H1 (cell line): ENCODE results near the gene KCNS3.

Experiments
- CEBPB ChIP-seq: IDR thresholded peaks from 2 replicates; pipeline ENCODE4 v1.6.1; 2012; ENCODE audit warnings: low read depth, low read length
- KDM1A ChIP-seq: fragments of 200-600, 300-600 bp; sonication (generic); IDR thresholded peaks from 2 replicates; pipeline ENCODE4 v1.7.1; 2016; ENCODE audit warnings: mild to moderate bottlenecking, low read length, borderline replicate concordance
- NRF1 ChIP-seq: IDR thresholded peaks from 2 replicates; pipeline ENCODE4 v1.6.1; 2011; ENCODE audit warnings: mild to moderate bottlenecking, low read depth, low read length, improper control_type of control experiment
- PHF8 ChIP-seq: fragments of 200-600 bp; sonication (generic); conservative IDR thresholded peaks from 2 replicates; pipeline ENCODE4 v1.7.1; 2012; ENCODE audit warnings: low read depth, mild to moderate bottlenecking, inconsistent platforms, low read length, moderate library complexity
- RAD21 ChIP-seq, 2 experiments: IDR thresholded peaks in 1 of 2; conservative IDR thresholded peaks in 1 of 2; 2 replicates each; pipeline ENCODE4 v1.6.1; 2011; ENCODE audit warnings: low read depth in 2 of 2, low read length in 2 of 2, improper control_type of control experiment in 1 of 2, inconsistent platforms in 1 of 2, mild to moderate bottlenecking in 1 of 2, moderate library complexity in 1 of 2
- TBP ChIP-seq: IDR thresholded peaks from 2 replicates; pipeline ENCODE4 v1.6.1; 2011; ENCODE audit warnings: low read depth, low read length, improper control_type of control experiment
- TF ChIP-seq, protein P1 (sequence below), 3 experiments: IDR thresholded peaks; 1 replicate in 2 of 3; 2 replicates in 1 of 3; pipeline versions ENCODE4 v1.5.1 to v1.6.1; 2011; ENCODE audit warnings: low read length in 3 of 3, mild to moderate bottlenecking in 3 of 3, inconsistent platforms in 2 of 3, low read depth in 1 of 3, moderate library complexity in 1 of 3; ENCODE audit not compliant: insufficient read depth in 1 of 3; ENCODE audit errors: control extremely low read depth in 1 of 3
- TF ChIP-seq, protein P2 (sequence below): IDR thresholded peaks from 2 replicates; pipeline ENCODE4 v1.6.1; 2011; ENCODE audit warnings: low read length, improper control_type of control experiment
- TF ChIP-seq, protein P3 (sequence below): IDR thresholded peaks from 2 replicates; pipeline ENCODE4 v1.6.1; 2012; ENCODE audit warnings: low read length, inconsistent platforms

DNA sequence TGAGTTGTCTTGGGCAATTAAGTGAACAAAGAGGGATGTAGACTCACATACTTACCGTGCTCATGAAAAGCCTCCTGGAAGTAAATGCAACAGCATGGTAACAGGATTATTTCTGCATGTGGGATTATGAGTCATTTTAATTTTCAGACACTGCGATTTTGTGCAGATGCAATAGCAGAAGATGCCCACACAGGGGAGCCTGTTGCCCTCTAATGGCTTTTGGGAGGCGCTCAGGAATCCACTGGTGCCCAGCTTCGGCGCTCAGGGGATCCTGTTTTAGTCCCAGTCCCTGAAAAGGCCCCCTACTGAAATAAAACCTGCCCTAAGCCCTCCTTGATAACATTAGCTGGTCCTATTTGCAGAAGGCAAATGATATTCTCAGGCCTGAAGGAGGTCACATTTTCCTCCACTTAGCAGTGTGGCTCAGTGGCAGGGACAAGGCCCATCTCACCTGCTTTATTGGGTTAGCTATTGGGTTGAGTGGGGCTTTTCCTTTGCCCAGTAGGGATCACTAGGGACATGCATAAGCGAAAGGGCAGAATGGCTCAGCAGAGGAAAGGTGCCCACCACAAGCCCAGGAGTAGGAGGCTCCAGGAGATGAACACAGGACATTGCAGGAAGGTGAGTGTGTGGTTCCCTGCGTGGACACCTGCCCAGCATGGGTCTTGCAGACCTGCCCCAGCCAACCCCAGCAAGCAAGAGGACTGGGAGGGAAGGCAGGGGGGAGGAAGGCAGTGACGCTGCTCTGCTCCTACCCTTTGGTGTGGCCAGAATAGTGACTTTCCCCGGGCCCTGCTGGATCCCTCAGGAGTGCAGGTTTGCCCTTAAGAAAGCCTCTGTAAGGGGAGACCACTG, 26.5 kb upstream of the KCNS3 start:
- TF ChIP-seq, protein P1, sequence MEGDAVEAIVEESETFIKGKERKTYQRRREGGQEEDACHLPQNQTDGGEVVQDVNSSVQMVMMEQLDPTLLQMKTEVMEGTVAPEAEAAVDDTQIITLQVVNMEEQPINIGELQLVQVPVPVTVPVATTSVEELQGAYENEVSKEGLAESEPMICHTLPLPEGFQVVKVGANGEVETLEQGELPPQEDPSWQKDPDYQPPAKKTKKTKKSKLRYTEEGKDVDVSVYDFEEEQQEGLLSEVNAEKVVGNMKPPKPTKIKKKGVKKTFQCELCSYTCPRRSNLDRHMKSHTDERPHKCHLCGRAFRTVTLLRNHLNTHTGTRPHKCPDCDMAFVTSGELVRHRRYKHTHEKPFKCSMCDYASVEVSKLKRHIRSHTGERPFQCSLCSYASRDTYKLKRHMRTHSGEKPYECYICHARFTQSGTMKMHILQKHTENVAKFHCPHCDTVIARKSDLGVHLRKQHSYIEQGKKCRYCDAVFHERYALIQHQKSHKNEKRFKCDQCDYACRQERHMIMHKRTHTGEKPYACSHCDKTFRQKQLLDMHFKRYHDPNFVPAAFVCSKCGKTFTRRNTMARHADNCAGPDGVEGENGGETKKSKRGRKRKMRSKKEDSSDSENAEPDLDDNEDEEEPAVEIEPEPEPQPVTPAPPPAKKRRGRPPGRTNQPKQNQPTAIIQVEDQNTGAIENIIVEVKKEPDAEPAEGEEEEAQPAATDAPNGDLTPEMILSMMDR (IDR thresholded peaks at IDR 0.05; ENCODE audit: control extremely low read depth in 1 of 3, insufficient read depth in 1 of 3, low read depth in 1 of 3, low read length in 3 of 3) = peak; percentile 63 to 91 (median 83)
- TF ChIP-seq TBP = no peak
- TF ChIP-seq RAD21 (IDR thresholded peaks at IDR 0.05 in 1 of 2, conservative IDR thresholded peaks at IDR 0.05 in 1 of 2; ENCODE audit: low read depth in 2 of 2, low read length in 2 of 2) = peak; percentile 99
- TF ChIP-seq KDM1A = no peak
- no peak for TF ChIP-seq NRF1
- no peak for TF ChIP-seq CEBPB
- TF ChIP-seq, protein P2, sequence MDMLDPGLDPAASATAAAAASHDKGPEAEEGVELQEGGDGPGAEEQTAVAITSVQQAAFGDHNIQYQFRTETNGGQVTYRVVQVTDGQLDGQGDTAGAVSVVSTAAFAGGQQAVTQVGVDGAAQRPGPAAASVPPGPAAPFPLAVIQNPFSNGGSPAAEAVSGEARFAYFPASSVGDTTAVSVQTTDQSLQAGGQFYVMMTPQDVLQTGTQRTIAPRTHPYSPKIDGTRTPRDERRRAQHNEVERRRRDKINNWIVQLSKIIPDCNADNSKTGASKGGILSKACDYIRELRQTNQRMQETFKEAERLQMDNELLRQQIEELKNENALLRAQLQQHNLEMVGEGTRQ = no peak
- TF ChIP-seq, protein P3, sequence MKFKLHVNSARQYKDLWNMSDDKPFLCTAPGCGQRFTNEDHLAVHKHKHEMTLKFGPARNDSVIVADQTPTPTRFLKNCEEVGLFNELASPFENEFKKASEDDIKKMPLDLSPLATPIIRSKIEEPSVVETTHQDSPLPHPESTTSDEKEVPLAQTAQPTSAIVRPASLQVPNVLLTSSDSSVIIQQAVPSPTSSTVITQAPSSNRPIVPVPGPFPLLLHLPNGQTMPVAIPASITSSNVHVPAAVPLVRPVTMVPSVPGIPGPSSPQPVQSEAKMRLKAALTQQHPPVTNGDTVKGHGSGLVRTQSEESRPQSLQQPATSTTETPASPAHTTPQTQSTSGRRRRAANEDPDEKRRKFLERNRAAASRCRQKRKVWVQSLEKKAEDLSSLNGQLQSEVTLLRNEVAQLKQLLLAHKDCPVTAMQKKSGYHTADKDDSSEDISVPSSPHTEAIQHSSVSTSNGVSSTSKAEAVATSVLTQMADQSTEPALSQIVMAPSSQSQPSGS = no peak
- no peak for TF ChIP-seq PHF8
